Esophagus squamous epithelium (tissue), 4 donors: ENCODE measurements around the gene TMEM81.

ENCODE experiments used
- CTCF ChIP-seq, 6 experiments: fragments of 450-650 bp in 4 of 6; fragments of 200-600 bp in 2 of 6; sonication (generic) in 2 of 6; IDR thresholded peaks; one replicate each; pipeline ENCODE4 v1.5.1; 2016 to 2019; ENCODE audit warnings: antibody characterized with exemption in 6 of 6, mild to moderate bottlenecking in 4 of 6, moderate library complexity in 4 of 6
- POLR2A ChIP-seq, 4 donors: fragments of 450-650 bp; IDR thresholded peaks; one replicate each; pipeline ENCODE4 v1.6.1; 2017; ENCODE audit warnings: antibody characterized with exemption in 4 of 4, mild to moderate bottlenecking in 4 of 4, moderate library complexity in 3 of 4

GRCh38 chr1:205061227-205061626 is 23.0 kb downstream of the TMEM81 start:
- no peak for TF ChIP-seq CTCF (IDR thresholded peaks at IDR 0.05)
- TF ChIP-seq POLR2A (IDR thresholded peaks at IDR 0.05) = no peak
